Hepatocyte (in vitro differentiated cells): Measurements from ENCODE around the gene TMEM225B.

ENCODE experiments used
- EZH2 ChIP-seq: fragments of 200-600 bp; sonication (generic); IDR thresholded peaks from 2 replicates; pipeline ENCODE4 v1.6.1; 2016; ENCODE audit warnings: antibody characterized with exemption, mild to moderate bottlenecking, borderline replicate concordance
- EZH2phosphoT487 ChIP-seq: fragments of 200-600 bp; sonication (generic); IDR thresholded peaks from one replicate; pipeline ENCODE4 v1.6.1; 2018; ENCODE audit warnings: antibody characterized with exemption, mild to moderate bottlenecking, low read depth, moderate library complexity; ENCODE audit not compliant: unreplicated experiment, severe bottlenecking
- TF ChIP-seq, protein P1 (sequence below): fragments of 200-600 bp; sonication (generic); IDR thresholded peaks from 2 replicates; pipeline ENCODE4 v1.5.1; 2016; ENCODE audit warnings: antibody characterized with exemption, mild to moderate bottlenecking; ENCODE audit not compliant: poor library complexity

DNA sequence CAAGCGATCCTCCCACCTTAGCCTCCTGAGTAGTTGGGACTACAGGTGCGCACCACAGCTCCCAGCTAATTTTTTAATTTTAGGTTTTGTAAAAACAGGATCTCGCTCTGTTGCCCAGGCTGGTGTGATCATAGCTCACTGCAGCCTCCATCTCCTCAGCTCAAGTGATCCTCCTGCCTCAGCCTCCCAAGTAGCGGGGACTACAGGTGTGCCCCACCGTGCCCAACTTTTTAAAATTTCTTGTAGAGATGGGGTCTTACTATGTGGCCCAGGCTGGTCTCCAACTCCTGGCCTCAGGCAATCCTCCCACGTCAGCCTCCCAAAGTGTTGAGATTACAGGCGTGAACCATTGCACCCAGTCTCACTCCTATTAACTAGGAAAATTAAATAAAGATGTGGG is 7.5 kb downstream of the TMEM225B start:
- TF ChIP-seq, protein P1, sequence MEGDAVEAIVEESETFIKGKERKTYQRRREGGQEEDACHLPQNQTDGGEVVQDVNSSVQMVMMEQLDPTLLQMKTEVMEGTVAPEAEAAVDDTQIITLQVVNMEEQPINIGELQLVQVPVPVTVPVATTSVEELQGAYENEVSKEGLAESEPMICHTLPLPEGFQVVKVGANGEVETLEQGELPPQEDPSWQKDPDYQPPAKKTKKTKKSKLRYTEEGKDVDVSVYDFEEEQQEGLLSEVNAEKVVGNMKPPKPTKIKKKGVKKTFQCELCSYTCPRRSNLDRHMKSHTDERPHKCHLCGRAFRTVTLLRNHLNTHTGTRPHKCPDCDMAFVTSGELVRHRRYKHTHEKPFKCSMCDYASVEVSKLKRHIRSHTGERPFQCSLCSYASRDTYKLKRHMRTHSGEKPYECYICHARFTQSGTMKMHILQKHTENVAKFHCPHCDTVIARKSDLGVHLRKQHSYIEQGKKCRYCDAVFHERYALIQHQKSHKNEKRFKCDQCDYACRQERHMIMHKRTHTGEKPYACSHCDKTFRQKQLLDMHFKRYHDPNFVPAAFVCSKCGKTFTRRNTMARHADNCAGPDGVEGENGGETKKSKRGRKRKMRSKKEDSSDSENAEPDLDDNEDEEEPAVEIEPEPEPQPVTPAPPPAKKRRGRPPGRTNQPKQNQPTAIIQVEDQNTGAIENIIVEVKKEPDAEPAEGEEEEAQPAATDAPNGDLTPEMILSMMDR: no peak
- no peak for TF ChIP-seq EZH2
- TF ChIP-seq EZH2phosphoT487: no peak
